Colon (tissue), 2 donors: Measurements from ENCODE around the gene TRPM8.

Experiments
- FAIRE-seq: peaks from 2 replicates; lab custom pipeline; 2012; peaks lifted over from hg19 to GRCh38; lab: Jason Lieb, UNC
- donor health status: control.
- donor health status: control.

Gene TRPM8

GRCh38 chr2:234002281-234002680 is 85.1 kb downstream of the TRPM8 start:
- FAIRE-seq = no peak

GRCh38 chr2:234003972-234004617 is 86.9 kb downstream of the TRPM8 start:
- FAIRE-seq = no peak

- no peak for FAIRE-seq
Measured at GRCh38 chr2:234005126-234005525, 88.0 kb downstream of the TRPM8 start.

- FAIRE-seq = no peak
Measured at GRCh38 chr2:234006501-234006900, 89.3 kb downstream of the TRPM8 start.

- no peak for FAIRE-seq
Measured at GRCh38 chr2:234014427-234014826, 97.3 kb downstream of the TRPM8 start.

- no peak for FAIRE-seq
Measured at GRCh38 chr2:234015861-234016260, 98.7 kb downstream of the TRPM8 start.

- no peak for FAIRE-seq
Measured at GRCh38 chr2:234019896-234020295, 102.7 kb downstream of the TRPM8 start.

- no peak for FAIRE-seq
Measured at GRCh38 chr2:234020332-234020731, 103.2 kb downstream of the TRPM8 start.

GRCh38 chr2:234022424-234022823 is 105.3 kb downstream of the TRPM8 start:
- FAIRE-seq = no peak

- FAIRE-seq = no peak
Measured at GRCh38 chr2:234024304-234024703, 107.1 kb downstream of the TRPM8 start.

- FAIRE-seq = no peak
Measured at GRCh38 chr2:234025466-234025865, 108.3 kb downstream of the TRPM8 start.

GRCh38 chr2:234025891-234026401 is 108.8 kb downstream of the TRPM8 start:
- no peak for FAIRE-seq

GRCh38 chr2:234026693-234027254 is 109.6 kb downstream of the TRPM8 start:
- no peak for FAIRE-seq

GRCh38 chr2:234027641-234028040 is 110.5 kb downstream of the TRPM8 start:
- FAIRE-seq = no peak

GRCh38 chr2:234029150-234029733 is 112.1 kb downstream of the TRPM8 start:
- no peak for FAIRE-seq

GRCh38 chr2:234031207-234031606 is 114.0 kb downstream of the TRPM8 start:
- no peak for FAIRE-seq

GRCh38 chr2:234032279-234032856 is 115.2 kb downstream of the TRPM8 start:
- no peak for FAIRE-seq

- FAIRE-seq = no peak
Measured at GRCh38 chr2:234033174-234033573, 116.0 kb downstream of the TRPM8 start.

- FAIRE-seq = no peak
Measured at GRCh38 chr2:234033885-234034284, 116.7 kb downstream of the TRPM8 start.

GRCh38 chr2:234038076-234038802 is 121.1 kb downstream of the TRPM8 start:
- no peak for FAIRE-seq

GRCh38 chr2:234044157-234044556 is 127.0 kb downstream of the TRPM8 start:
- FAIRE-seq = no peak

- FAIRE-seq = no peak
Measured at GRCh38 chr2:234046521-234046920, 129.3 kb downstream of the TRPM8 start.

- no peak for FAIRE-seq
Measured at GRCh38 chr2:234047361-234047760, 130.2 kb downstream of the TRPM8 start.
